H1 (cell line): ENCODE measurements around the gene NUP42. TPM values are rescaled to one million over a fixed set of nuclear protein-coding genes. Genes with fewer than 3 reads are reported as not detected.

Experiments used
- CTCF ChIA-PET: fragments of 300-600 bp; sonication (Branson Sonifier 250); formaldehyde crosslinking; loops from one replicate; lab custom pipeline; 2021; ENCODE audit not compliant: partially characterized antibody; lab: Charles Lee
- POLR2A ChIA-PET: fragments of 300-600 bp; sonication (Branson Sonifier 250); formaldehyde crosslinking; loops from one replicate; lab custom pipeline; 2021; ENCODE audit warnings: inconsistent platforms; ENCODE audit not compliant: partially characterized antibody; lab: Charles Lee
- DNase-seq, 2 experiments: peaks; one replicate each; pipeline versions ENCODE4 v3.0.0 to v3.0.0-alpha.2; 2010 to 2022; ENCODE audit warnings: low spot score in 2 of 2, low read depth in 1 of 2, mixed read lengths in 1 of 2
- FAIRE-seq: peaks from 2 replicates; lab custom pipeline; 2011; peaks lifted over from hg19 to GRCh38; lab: Jason Lieb, UNC
- H2AFZ ChIP-seq: 2 replicates; pipeline ENCODE4 v1.8.1; 2012; ENCODE audit warnings: low read length, inconsistent platforms
- H2AK5ac ChIP-seq: 2 replicates; pipeline ENCODE4 v1.6.1; 2013; ENCODE audit warnings: low read depth, low read length
- H2BK120ac ChIP-seq: replicated peaks from 2 replicates; pipeline ENCODE3; 2013; ENCODE audit warnings: low read depth, low read length, inconsistent platforms
- H2BK12ac ChIP-seq: 2 replicates; pipeline ENCODE4 v1.6.1; 2013; ENCODE audit warnings: low read depth, low read length
- H2BK15ac ChIP-seq: 2 replicates; pipeline ENCODE4 v1.6.1; 2013; ENCODE audit warnings: low read length
- H2BK20ac ChIP-seq: 2 replicates; pipeline ENCODE4 v1.6.1; 2013; ENCODE audit warnings: low read length
- H2BK5ac ChIP-seq: 2 replicates; pipeline ENCODE4 v1.6.1; 2013; ENCODE audit warnings: low read depth, low read length
- H3K14ac ChIP-seq: 2 replicates; pipeline ENCODE4 v1.6.1; 2013; ENCODE audit warnings: inconsistent platforms; ENCODE audit not compliant: insufficient read length
- H3K18ac ChIP-seq: 2 replicates; pipeline ENCODE4 v1.6.1; 2013; ENCODE audit warnings: low read length; ENCODE audit errors: extremely low read depth
- H3K23ac ChIP-seq: 2 replicates; pipeline ENCODE4 v1.6.1; 2013; ENCODE audit warnings: inconsistent platforms; ENCODE audit not compliant: insufficient read length
- H3K23me2 ChIP-seq: 2 replicates; pipeline ENCODE4 v1.6.1; 2013; ENCODE audit warnings: low read depth, low read length
- H3K27ac ChIP-seq: 2 replicates; pipeline ENCODE4 v1.6.1; 2011; ENCODE audit warnings: low read depth, low read length, inconsistent platforms
- H3K27me3 ChIP-seq, 4 experiments: replicated peaks in 1 of 4; 1 replicate in 1 of 4; 2 replicates in 3 of 4; pipeline versions ENCODE4 v1.6.1 to v1.8.1; 2011 to 2013; ENCODE audit warnings: low read length in 3 of 4, mild to moderate bottlenecking in 3 of 4, inconsistent platforms in 2 of 4, mixed read lengths in 2 of 4, moderate library complexity in 1 of 4; ENCODE audit not compliant: control insufficient read depth in 3 of 4, insufficient read depth in 3 of 4; ENCODE audit errors: extremely low read depth in 1 of 4
- H3K36me3 ChIP-seq, 4 experiments: 2 replicates each; pipeline versions ENCODE4 v1.6.1 to v1.8.1; 2011 to 2013; ENCODE audit warnings: mild to moderate bottlenecking in 4 of 4, low read length in 3 of 4, moderate library complexity in 2 of 4, control low read depth in 1 of 4, inconsistent platforms in 1 of 4; ENCODE audit not compliant: insufficient read depth in 4 of 4, control insufficient read depth in 2 of 4
- H3K4ac ChIP-seq: replicated peaks from 2 replicates; pipeline ENCODE3; 2013; ENCODE audit warnings: low read length, low read depth, mixed read lengths, inconsistent platforms; ENCODE audit not compliant: insufficient read length
- H3K4me1 ChIP-seq, 4 experiments: replicated peaks in 1 of 4; 1 replicate in 1 of 4; 2 replicates in 3 of 4; pipeline versions ENCODE4 v1.6.1 to v1.8.1; 2011 to 2013; ENCODE audit warnings: low read length in 3 of 4, inconsistent platforms in 2 of 4, mixed read lengths in 1 of 4; ENCODE audit not compliant: insufficient read depth in 4 of 4, control insufficient read depth in 3 of 4
- H3K4me2 ChIP-seq, 2 experiments: 2 replicates each; pipeline versions ENCODE4 v1.6.1 to v1.8.1; 2011 to 2013; ENCODE audit warnings: low read depth in 2 of 2, low read length in 2 of 2, control low read depth in 1 of 2, inconsistent platforms in 1 of 2, mild to moderate bottlenecking in 1 of 2; ENCODE audit not compliant: insufficient read depth in 1 of 2
- H3K4me3 ChIP-seq, 4 experiments: fragments of 200-600, 300-600 bp in 1 of 4; sonication (generic), shearing (Covaris generic), sonication (Bioruptor Twin) in 1 of 4; 2 replicates each; pipeline versions ENCODE4 v1.5.1 to v1.8.1; 2011 to 2016; ENCODE audit warnings: low read length in 4 of 4, low read depth in 3 of 4, control low read depth in 2 of 4, inconsistent platforms in 2 of 4, mild to moderate bottlenecking in 2 of 4, mixed read lengths in 1 of 4, moderate library complexity in 1 of 4; ENCODE audit not compliant: insufficient read depth in 2 of 4; ENCODE audit errors: extremely low read depth in 1 of 4
- H3K56ac ChIP-seq: replicated peaks from 2 replicates; pipeline ENCODE3; 2013; ENCODE audit warnings: low read depth, mild to moderate bottlenecking, mixed read lengths, low read length, inconsistent platforms; ENCODE audit not compliant: insufficient read length
- H3K79me1 ChIP-seq: 2 replicates; pipeline ENCODE4 v1.6.1; 2013; ENCODE audit warnings: low read depth, low read length, control low read depth
- H3K79me2 ChIP-seq, 2 experiments: 2 replicates each; pipeline versions ENCODE4 v1.6.1 to v1.8.1; 2012 to 2013; ENCODE audit warnings: low read length in 2 of 2, mild to moderate bottlenecking in 2 of 2, inconsistent platforms in 1 of 2; ENCODE audit not compliant: insufficient read depth in 2 of 2, control insufficient read depth in 1 of 2
- H3K9ac ChIP-seq, 4 experiments: replicated peaks in 1 of 4; 1 replicate in 1 of 4; 2 replicates in 3 of 4; pipeline versions ENCODE4 v1.6.1 to v1.8.1; 2011 to 2013; ENCODE audit warnings: low read depth in 3 of 4, low read length in 3 of 4, control low read depth in 2 of 4, mild to moderate bottlenecking in 2 of 4, moderate library complexity in 2 of 4, inconsistent platforms in 1 of 4; ENCODE audit errors: extremely low read depth in 1 of 4
- H3K9me3 ChIP-seq, 2 experiments: 2 replicates each; pipeline versions ENCODE4 v1.6.1 to v1.8.1; 2012 to 2013; ENCODE audit warnings: mild to moderate bottlenecking in 2 of 2, moderate library complexity in 2 of 2, control low read depth in 1 of 2, inconsistent platforms in 1 of 2, low read depth in 1 of 2, low read length in 1 of 2, mixed read lengths in 1 of 2; ENCODE audit not compliant: insufficient read depth in 2 of 2
- H4K20me1 ChIP-seq, 2 experiments: replicated peaks in 1 of 2; 2 replicates each; pipeline versions ENCODE3 to v1.8.1; 2011 to 2013; ENCODE audit warnings: inconsistent platforms in 2 of 2, low read length in 2 of 2, mild to moderate bottlenecking in 1 of 2; ENCODE audit not compliant: insufficient read depth in 2 of 2, control insufficient read depth in 1 of 2
- H4K5ac ChIP-seq: 2 replicates; pipeline ENCODE4 v1.6.1; 2013; ENCODE audit warnings: low read length, low read depth, mixed read lengths, inconsistent platforms; ENCODE audit not compliant: insufficient read length
- H4K8ac ChIP-seq: 2 replicates; pipeline ENCODE4 v1.8.0; 2013; ENCODE audit warnings: mild to moderate bottlenecking, moderate library complexity, low read length, inconsistent platforms; ENCODE audit not compliant: insufficient read depth; ENCODE audit errors: extremely low read depth
- H4K91ac ChIP-seq: replicated peaks from 2 replicates; pipeline ENCODE3; 2013; ENCODE audit warnings: low read length, mixed read lengths, inconsistent platforms; ENCODE audit not compliant: insufficient read length
- CEBPB ChIP-seq: IDR thresholded peaks from 2 replicates; pipeline ENCODE4 v1.6.1; 2012; ENCODE audit warnings: low read depth, low read length
- GABPA ChIP-seq: IDR thresholded peaks from 2 replicates; pipeline ENCODE4 v1.6.1; 2011; ENCODE audit warnings: mild to moderate bottlenecking, low read length, moderate library complexity, borderline replicate concordance; ENCODE audit not compliant: insufficient read depth
- JUN ChIP-seq: IDR thresholded peaks from 2 replicates; pipeline ENCODE4 v1.6.1; 2011; ENCODE audit warnings: low read depth, mild to moderate bottlenecking, improper control_type of control experiment, low read length
- MAFK ChIP-seq: IDR thresholded peaks from 2 replicates; pipeline ENCODE4 v1.6.1; 2012; ENCODE audit warnings: low read depth, mild to moderate bottlenecking, improper control_type of control experiment, low read length
- POLR2AphosphoS5 ChIP-seq: IDR thresholded peaks from 2 replicates; pipeline ENCODE4 v1.6.1; 2011; ENCODE audit warnings: low read depth, low read length
- SIX5 ChIP-seq: IDR thresholded peaks from 2 replicates; pipeline ENCODE4 v1.6.1; 2011; ENCODE audit warnings: mild to moderate bottlenecking, low read depth, low read length
- YY1 ChIP-seq: IDR thresholded peaks from 2 replicates; pipeline ENCODE4 v1.6.1; 2011; ENCODE audit warnings: low read depth, mild to moderate bottlenecking, low read length
- WGBS, 2 experiments: shearing (Covaris generic) in 1 of 2; methylation state at CpG; one replicate each; pipeline versions ENCODE4 v1.1.6 to v1.1.7; 2013 to 2015; ENCODE audit warnings: low lambda C conversion rate in 2 of 2, mixed read lengths in 2 of 2, inconsistent platforms in 1 of 2, low coverage in 1 of 2, missing lambda C conversion rate in 1 of 2; ENCODE audit not compliant: insufficient replicate concordance in 2 of 2, insufficient coverage in 1 of 2, insufficient read length in 1 of 2; ENCODE audit errors: extremely low coverage in 1 of 2, missing lambda C conversion rate in 1 of 2; 5-methylcytosine and 5-hydroxymethylcytosine counted together
- polyA plus RNA-seq, 7 experiments: library from polyadenylated mRNA; depleted of rRNA in 3 of 7; stranded (reverse) in 5 of 7; unstranded in 2 of 7; fragments of >200 nt in 5 of 7; fragments of 200-250 nt in 2 of 7; gene quantifications; 1 replicate in 5 of 7; 2 replicates in 1 of 7; 4 replicates in 1 of 7; pipeline versions ENCODE4 v1.2.1 to v1.2.3, GENCODE V29; 2011 to 2013; ENCODE audit warnings: missing spikeins in 2 of 7, mixed read lengths in 2 of 7
- total RNA-seq: library from RNA; stranded (reverse); fragmentation: NEBNext Ultra II Directional; extraction: Animal tissue kit (Norgen Biotek cat#: 25700); gene quantifications from 2 replicates; pipeline ENCODE4 v1.2.1, GENCODE V29; 2021
- TF ChIP-seq, protein P1 (sequence below), 3 experiments: IDR thresholded peaks; 1 replicate in 2 of 3; 2 replicates in 1 of 3; pipeline versions ENCODE4 v1.5.1 to v1.6.1; 2011; ENCODE audit warnings: low read length in 3 of 3, mild to moderate bottlenecking in 3 of 3, inconsistent platforms in 2 of 3, low read depth in 1 of 3, moderate library complexity in 1 of 3; ENCODE audit not compliant: insufficient read depth in 1 of 3; ENCODE audit errors: control extremely low read depth in 1 of 3
- TF ChIP-seq, protein P2 (sequence below): IDR thresholded peaks from 2 replicates; pipeline ENCODE4 v1.6.1; 2012; ENCODE audit warnings: inconsistent platforms

Gene NUP42
- total and polyA plus RNA-seq, 2 of the 8 experiments (the other 6 are each of a cell fraction or from before 2014, with no cell fraction given) = 31.8 to 41.2 TPM

DNA sequence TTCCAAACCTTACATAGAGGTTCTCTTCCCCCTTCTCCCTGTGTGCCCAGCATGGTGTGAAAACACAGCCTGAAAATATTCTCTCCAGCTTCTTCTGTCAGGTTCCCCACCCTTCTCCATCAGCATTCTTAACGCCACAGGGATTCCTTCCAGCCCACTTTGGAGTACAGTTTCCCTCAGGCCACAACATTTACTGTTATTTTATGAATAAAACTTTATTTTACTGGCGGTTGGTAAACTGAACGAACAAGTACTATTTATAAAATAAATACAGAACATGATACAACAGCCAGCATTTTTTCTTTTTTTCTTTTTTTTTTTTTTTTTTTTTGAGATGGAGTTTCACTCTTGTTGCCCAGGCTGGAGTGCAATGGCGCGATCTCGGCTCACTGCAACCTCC lies 33.1 kb downstream of the NUP42 start:
- H3K18ac ChIP-seq = no peak overlapping the region
- no peak overlapping the region for H2BK5ac ChIP-seq
- ChIA-PET CTCF (interaction anchor here (1.0 to 1.4 kb wide), 3 partner anchors 8 to 64 kb away, joined by 3 to 6 read pairs (median 3); no protein-coding TSS in a partner anchor), POLR2A (interaction anchor here (0.9 kb wide), 2 partner anchors 9 to 15 kb away, joined by 3 read pairs; no protein-coding TSS in a partner anchor)
- H4K5ac ChIP-seq = no peak overlapping the region
- H3K9me3 ChIP-seq = no peaks in the 10 kb centered on the region
- H3K4me3 ChIP-seq = no peak overlapping the region
- H3K79me1 ChIP-seq = no peaks in the 10 kb centered on the region
- H3K36me3 ChIP-seq = no peaks in the 10 kb centered on the region
- no peak overlapping the region for H3K27ac ChIP-seq
- H2BK12ac ChIP-seq = no peak overlapping the region
- no peak overlapping the region for H3K9ac ChIP-seq
- no peak overlapping the region for H4K91ac ChIP-seq
- no peak overlapping the region for H3K23ac ChIP-seq
- H3K56ac ChIP-seq = no peak overlapping the region
- H3K14ac ChIP-seq = no peak overlapping the region
- no peaks in the 10 kb centered on the region; a peak in 2 of 7 replicates for H3K27me3 ChIP-seq
- H4K8ac ChIP-seq = no peak overlapping the region
- no peak overlapping the region for H2AK5ac ChIP-seq
- H2BK15ac ChIP-seq = no peak overlapping the region
- H3K79me2 ChIP-seq = no peaks in the 10 kb centered on the region
- H4K20me1 ChIP-seq = no peaks in the 10 kb centered on the region
- no peak overlapping the region for H2AFZ ChIP-seq
- no peak overlapping the region for H2BK20ac ChIP-seq
- no peak overlapping the region for H3K4me2 ChIP-seq
- no peaks in the 10 kb centered on the region for H3K23me2 ChIP-seq
- no peak for FAIRE-seq
- H3K4ac ChIP-seq = no peak overlapping the region
- peaks cover 0 to 3% (median 0%) of the 10 kb centered on the region in 4 experiments; a peak in 3 of 7 replicates for H3K4me1 ChIP-seq
- H2BK120ac ChIP-seq = no peak overlapping the region
- WGBS, 2 experiments = 90% methylated on average over 3 of the region's 6 CpGs; no CpG with 5 or more reads in 1 of the 2 experiments
- no peak for DNase-seq
- TF ChIP-seq, protein P1, sequence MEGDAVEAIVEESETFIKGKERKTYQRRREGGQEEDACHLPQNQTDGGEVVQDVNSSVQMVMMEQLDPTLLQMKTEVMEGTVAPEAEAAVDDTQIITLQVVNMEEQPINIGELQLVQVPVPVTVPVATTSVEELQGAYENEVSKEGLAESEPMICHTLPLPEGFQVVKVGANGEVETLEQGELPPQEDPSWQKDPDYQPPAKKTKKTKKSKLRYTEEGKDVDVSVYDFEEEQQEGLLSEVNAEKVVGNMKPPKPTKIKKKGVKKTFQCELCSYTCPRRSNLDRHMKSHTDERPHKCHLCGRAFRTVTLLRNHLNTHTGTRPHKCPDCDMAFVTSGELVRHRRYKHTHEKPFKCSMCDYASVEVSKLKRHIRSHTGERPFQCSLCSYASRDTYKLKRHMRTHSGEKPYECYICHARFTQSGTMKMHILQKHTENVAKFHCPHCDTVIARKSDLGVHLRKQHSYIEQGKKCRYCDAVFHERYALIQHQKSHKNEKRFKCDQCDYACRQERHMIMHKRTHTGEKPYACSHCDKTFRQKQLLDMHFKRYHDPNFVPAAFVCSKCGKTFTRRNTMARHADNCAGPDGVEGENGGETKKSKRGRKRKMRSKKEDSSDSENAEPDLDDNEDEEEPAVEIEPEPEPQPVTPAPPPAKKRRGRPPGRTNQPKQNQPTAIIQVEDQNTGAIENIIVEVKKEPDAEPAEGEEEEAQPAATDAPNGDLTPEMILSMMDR (IDR thresholded peaks at IDR 0.05; ENCODE audit: control extremely low read depth in 1 of 3, insufficient read depth in 1 of 3, low read depth in 1 of 3, low read length in 3 of 3) = no peak
- TF ChIP-seq SIX5 (no peak), YY1 (no peak), JUN (no peak), MAFK (no peak), GABPA (no peak), POLR2AphosphoS5 (no peak), CEBPB (no peak)
- TF ChIP-seq, protein P2, sequence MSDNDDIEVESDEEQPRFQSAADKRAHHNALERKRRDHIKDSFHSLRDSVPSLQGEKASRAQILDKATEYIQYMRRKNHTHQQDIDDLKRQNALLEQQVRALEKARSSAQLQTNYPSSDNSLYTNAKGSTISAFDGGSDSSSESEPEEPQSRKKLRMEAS = no peak
